Nephron (organoid): ENCODE measurements around the gene MSLN.

Experiments used
- H3K27ac Mint-ChIP-seq, 3 experiments: 2 replicates each; pipeline ENCODE4 v1.8.0; 2020; ENCODE audit warnings: mixed read lengths in 3 of 3, mild to moderate bottlenecking in 2 of 3, moderate library complexity in 1 of 3
- H3K27me3 Mint-ChIP-seq: 2 replicates; pipeline ENCODE4 v1.8.0; 2021; ENCODE audit warnings: low read depth, mild to moderate bottlenecking, moderate library complexity, mixed read lengths
- H3K36me3 Mint-ChIP-seq: 2 replicates; pipeline ENCODE4 v1.8.0; 2020; ENCODE audit warnings: low read depth, mixed read lengths
- H3K4me1 Mint-ChIP-seq: 2 replicates; pipeline ENCODE4 v1.8.0; 2020; ENCODE audit warnings: mixed read lengths
- H3K4me3 Mint-ChIP-seq, 3 experiments: 2 replicates each; pipeline ENCODE4 v1.8.0; 2020; ENCODE audit warnings: mild to moderate bottlenecking in 3 of 3, mixed read lengths in 3 of 3, moderate library complexity in 2 of 3
- H3K9me3 Mint-ChIP-seq: 2 replicates; pipeline ENCODE4 v1.8.0; 2020; ENCODE audit warnings: mixed read lengths
- CTCF ChIP-seq, 3 experiments: fragments of 200-600 bp; sonication (generic); IDR thresholded peaks; one replicate each; pipeline ENCODE4 v1.5.0; 2021; ENCODE audit warnings: antibody characterized with exemption in 3 of 3; ENCODE audit not compliant: unreplicated experiment in 3 of 3

The MSLN gene

GRCh38 chr16:721765-722540 is 38.6 kb upstream of the MSLN start:
- peak overlapping the region; percentile 70 to 72 (median 70) for H3K4me3 Mint-ChIP-seq
- peaks cover 11% of the 10 kb centered on the region for H3K4me1 Mint-ChIP-seq
- no peaks in the 10 kb centered on the region for H3K9me3 Mint-ChIP-seq
- H3K27me3 Mint-ChIP-seq = peaks cover 14% of the 10 kb centered on the region
- no peak overlapping the region for H3K27ac Mint-ChIP-seq
- no peaks in the 10 kb centered on the region for H3K36me3 Mint-ChIP-seq
- TF ChIP-seq CTCF (IDR thresholded peaks at IDR 0.05; ENCODE audit: unreplicated experiment in 3 of 3) = no peak

- no peak overlapping the region for H3K27ac Mint-ChIP-seq
- H3K4me1 Mint-ChIP-seq = peaks cover 11% of the 10 kb centered on the region
- no peaks in the 10 kb centered on the region for H3K36me3 Mint-ChIP-seq
- no peak for TF ChIP-seq CTCF (IDR thresholded peaks at IDR 0.05; ENCODE audit: unreplicated experiment in 3 of 3)
- H3K4me3 Mint-ChIP-seq = peak overlapping the region; percentile 66 to 72 (median 70)
- H3K9me3 Mint-ChIP-seq = no peaks in the 10 kb centered on the region
- H3K27me3 Mint-ChIP-seq = peaks cover 14% of the 10 kb centered on the region
Measured at GRCh38 chr16:722835-723633, 37.5 kb upstream of the MSLN start.

- no peak overlapping the region for H3K4me3 Mint-ChIP-seq
- TF ChIP-seq CTCF (IDR thresholded peaks at IDR 0.05; ENCODE audit: unreplicated experiment in 3 of 3) = no peak
- peaks cover 12% of the 10 kb centered on the region for H3K27me3 Mint-ChIP-seq
- H3K27ac Mint-ChIP-seq = no peak overlapping the region
- no peaks in the 10 kb centered on the region for H3K9me3 Mint-ChIP-seq
- H3K4me1 Mint-ChIP-seq = peaks cover 11% of the 10 kb centered on the region
- no peaks in the 10 kb centered on the region for H3K36me3 Mint-ChIP-seq
Measured at GRCh38 chr16:723695-724094, 36.8 kb upstream of the MSLN start.

- H3K36me3 Mint-ChIP-seq = no peaks in the 10 kb centered on the region
- H3K27me3 Mint-ChIP-seq = peaks cover 13% of the 10 kb centered on the region
- no peak overlapping the region for H3K27ac Mint-ChIP-seq
- no peak overlapping the region for H3K4me3 Mint-ChIP-seq
- no peak for TF ChIP-seq CTCF (IDR thresholded peaks at IDR 0.05; ENCODE audit: unreplicated experiment in 3 of 3)
- H3K9me3 Mint-ChIP-seq = no peaks in the 10 kb centered on the region
- peaks cover 5% of the 10 kb centered on the region for H3K4me1 Mint-ChIP-seq
Measured at GRCh38 chr16:724188-725040, 36.1 kb upstream of the MSLN start.

- Mint-ChIP-seq H3K27me3 (peaks cover 13% of the 10 kb centered on the region), H3K4me1 (peaks cover 5% of the 10 kb centered on the region), H3K36me3 (no peaks in the 10 kb centered on the region), H3K9me3 (no peaks in the 10 kb centered on the region), H3K27ac (no peak overlapping the region), H3K4me3 (peak overlapping the region; percentile 37 to 71 (median 58))
- TF ChIP-seq CTCF (IDR thresholded peaks at IDR 0.05; ENCODE audit: unreplicated experiment in 3 of 3) = no peak
Measured at GRCh38 chr16:725041-725376, 35.5 kb upstream of the MSLN start.
